Endodermal cell (in vitro differentiated cells): ENCODE results near the gene TGM1. TPM values are rescaled to one million over a fixed set of nuclear protein-coding genes. Genes with fewer than 3 reads are reported as not detected.

ENCODE experiments used
- DNase-seq: peaks from one replicate; pipeline ENCODE4 v3.0.0-alpha.2; 2017
- H3K27ac ChIP-seq: 2 replicates; pipeline ENCODE4 v1.5.1; 2013; ENCODE audit warnings: mild to moderate bottlenecking, low read depth, low read length, moderate library complexity
- H3K27me3 ChIP-seq: 2 replicates; pipeline ENCODE4 v1.6.1; 2013; ENCODE audit warnings: mild to moderate bottlenecking, low read length, moderate library complexity; ENCODE audit not compliant: insufficient read depth, control insufficient read depth, poor library complexity, severe bottlenecking
- H3K36me3 ChIP-seq: 2 replicates; pipeline ENCODE4 v1.7.0; 2013; ENCODE audit warnings: mild to moderate bottlenecking, low read length, moderate library complexity; ENCODE audit not compliant: control insufficient read depth, insufficient read depth
- H3K4me1 ChIP-seq: one replicate; pipeline ENCODE4 v1.7.0; 2013; ENCODE audit warnings: low read length; ENCODE audit not compliant: control insufficient read depth, insufficient read depth
- H3K4me3 ChIP-seq: 2 replicates; pipeline ENCODE4 v1.5.1; 2013; ENCODE audit warnings: mild to moderate bottlenecking, low read length, moderate library complexity
- H3K9ac ChIP-seq: 2 replicates; pipeline ENCODE4 v1.6.1; 2013; ENCODE audit warnings: mild to moderate bottlenecking, low read length, moderate library complexity; ENCODE audit not compliant: poor library complexity, severe bottlenecking; ENCODE audit errors: extremely low read depth
- H3K9me3 ChIP-seq: 2 replicates; pipeline ENCODE4 v1.6.1; 2013; ENCODE audit warnings: mild to moderate bottlenecking, low read length, moderate library complexity; ENCODE audit not compliant: control insufficient read depth
- H3K27ac Mint-ChIP-seq: 2 replicates; pipeline ENCODE4 v1.8.0; 2020; ENCODE audit warnings: mixed read lengths
- H3K27me3 Mint-ChIP-seq: 2 replicates; pipeline ENCODE4 v1.8.0; 2021; ENCODE audit warnings: mild to moderate bottlenecking, mixed read lengths; ENCODE audit not compliant: insufficient read depth
- H3K36me3 Mint-ChIP-seq: 2 replicates; pipeline ENCODE4 v1.8.0; 2020; ENCODE audit warnings: low read depth, mixed read lengths
- H3K4me1 Mint-ChIP-seq: 2 replicates; pipeline ENCODE4 v1.8.0; 2020; ENCODE audit warnings: mixed read lengths
- H3K4me3 Mint-ChIP-seq: 2 replicates; pipeline ENCODE4 v1.8.0; 2020; ENCODE audit warnings: mild to moderate bottlenecking, moderate library complexity, mixed read lengths
- H3K9me3 Mint-ChIP-seq: 2 replicates; pipeline ENCODE4 v1.8.0; 2020; ENCODE audit warnings: mild to moderate bottlenecking, mixed read lengths
- WGBS, 2 experiments: methylation state at CpG; one replicate each; pipeline versions ENCODE4 v1.1.5 to v1.1.7; 2013; ENCODE audit warnings: missing lambda C conversion rate in 2 of 2, mixed read lengths in 1 of 2; ENCODE audit not compliant: insufficient coverage in 1 of 2, insufficient read length in 1 of 2; 5-methylcytosine and 5-hydroxymethylcytosine counted together
- total RNA-seq, 2 donors: library from RNA; stranded (reverse); fragmentation: NEBNext Ultra II Directional in 1 of 2; extraction: Animal tissue kit (Norgen Biotek cat#: 25700) in 1 of 2; gene quantifications; 2 replicates in 1 of 2; 3 replicates in 1 of 2; pipeline ENCODE4 v1.2.1, GENCODE V29; 2021
- TF ChIP-seq, protein P1 (sequence below): fragments of 200-600 bp; sonication (generic); conservative IDR thresholded peaks from 2 replicates; pipeline ENCODE4 v1.5.0; 2021; ENCODE audit warnings: antibody characterized with exemption, mild to moderate bottlenecking

TGM1 gene
- total RNA-seq, 2 donors from 2014 or later: 1.6 to 3.4 TPM

- no peak overlapping the region for H3K9ac ChIP-seq
- H3K36me3 Mint-ChIP-seq: peaks cover 20% of the 10 kb centered on the region
- TF ChIP-seq, protein P1, sequence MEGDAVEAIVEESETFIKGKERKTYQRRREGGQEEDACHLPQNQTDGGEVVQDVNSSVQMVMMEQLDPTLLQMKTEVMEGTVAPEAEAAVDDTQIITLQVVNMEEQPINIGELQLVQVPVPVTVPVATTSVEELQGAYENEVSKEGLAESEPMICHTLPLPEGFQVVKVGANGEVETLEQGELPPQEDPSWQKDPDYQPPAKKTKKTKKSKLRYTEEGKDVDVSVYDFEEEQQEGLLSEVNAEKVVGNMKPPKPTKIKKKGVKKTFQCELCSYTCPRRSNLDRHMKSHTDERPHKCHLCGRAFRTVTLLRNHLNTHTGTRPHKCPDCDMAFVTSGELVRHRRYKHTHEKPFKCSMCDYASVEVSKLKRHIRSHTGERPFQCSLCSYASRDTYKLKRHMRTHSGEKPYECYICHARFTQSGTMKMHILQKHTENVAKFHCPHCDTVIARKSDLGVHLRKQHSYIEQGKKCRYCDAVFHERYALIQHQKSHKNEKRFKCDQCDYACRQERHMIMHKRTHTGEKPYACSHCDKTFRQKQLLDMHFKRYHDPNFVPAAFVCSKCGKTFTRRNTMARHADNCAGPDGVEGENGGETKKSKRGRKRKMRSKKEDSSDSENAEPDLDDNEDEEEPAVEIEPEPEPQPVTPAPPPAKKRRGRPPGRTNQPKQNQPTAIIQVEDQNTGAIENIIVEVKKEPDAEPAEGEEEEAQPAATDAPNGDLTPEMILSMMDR: no peak
- no peak overlapping the region for H3K27ac Mint-ChIP-seq
- H3K4me3 Mint-ChIP-seq: no peak overlapping the region
- no peaks in the 10 kb centered on the region for H3K4me1 ChIP-seq
- no peaks in the 10 kb centered on the region for H3K4me1 Mint-ChIP-seq
- H3K36me3 ChIP-seq: peaks cover 26% of the 10 kb centered on the region
- no peaks in the 10 kb centered on the region for H3K9me3 Mint-ChIP-seq
- H3K27ac ChIP-seq: no peak overlapping the region
- H3K9me3 ChIP-seq: no peaks in the 10 kb centered on the region
- no peak overlapping the region for H3K4me3 ChIP-seq
- no peak for DNase-seq
- no peaks in the 10 kb centered on the region for H3K27me3 ChIP-seq
- H3K27me3 Mint-ChIP-seq: no peaks in the 10 kb centered on the region
- 90 to 95% methylated on average over 8 to 9 of the region's 9 CpGs for WGBS, 2 experiments
Observed at GRCh38 chr14:24290746-24291145, 27.8 kb upstream of the TGM1 start.

DNA sequence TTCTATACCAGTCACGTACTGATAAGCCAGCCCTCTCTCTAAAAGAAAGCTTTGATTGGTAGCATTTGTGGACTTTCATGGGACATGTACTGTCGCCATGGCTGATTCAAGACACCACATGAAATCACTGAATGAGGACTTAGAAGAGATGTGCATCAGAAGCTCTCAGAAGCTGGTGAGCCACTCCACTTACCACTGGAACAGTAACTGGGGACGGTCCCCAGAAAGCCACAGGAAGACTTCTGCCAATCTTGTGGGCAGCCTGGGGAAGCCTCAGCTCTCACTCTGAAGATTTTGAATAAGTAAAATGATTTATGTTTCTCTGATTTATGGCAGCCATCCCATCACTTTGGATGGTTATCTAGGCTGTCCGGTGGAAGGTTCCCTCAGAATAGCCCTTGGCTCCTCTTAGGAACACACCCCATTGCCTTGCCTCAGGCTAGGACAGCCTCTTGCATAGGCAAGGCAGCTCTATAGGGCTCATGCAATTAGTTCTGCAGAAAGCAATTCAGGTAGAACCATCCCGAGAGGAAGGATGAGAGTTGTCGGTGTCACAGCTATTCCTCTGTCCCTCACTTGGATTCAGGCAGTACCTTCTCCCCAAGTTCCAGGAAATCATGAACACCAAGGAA lies 26.8 kb upstream of the TGM1 start:
- H3K27ac Mint-ChIP-seq: no peak overlapping the region
- no peak for DNase-seq
- no peaks in the 10 kb centered on the region for H3K27me3 Mint-ChIP-seq
- H3K4me1 ChIP-seq: no peaks in the 10 kb centered on the region
- peaks cover 21% of the 10 kb centered on the region for H3K36me3 ChIP-seq
- TF ChIP-seq, protein P1: no peak
- H3K27ac ChIP-seq: no peak overlapping the region
- H3K36me3 Mint-ChIP-seq: peaks cover 18% of the 10 kb centered on the region
- no peaks in the 10 kb centered on the region for H3K9me3 ChIP-seq
- no peaks in the 10 kb centered on the region for H3K9me3 Mint-ChIP-seq
- no peak overlapping the region for H3K4me3 Mint-ChIP-seq
- WGBS, 2 experiments: 80 to 100% methylated on average over 2 to 6 of the region's 6 CpGs
- no peak overlapping the region for H3K9ac ChIP-seq
- no peak overlapping the region for H3K4me3 ChIP-seq
- H3K27me3 ChIP-seq: no peaks in the 10 kb centered on the region
- H3K4me1 Mint-ChIP-seq: no peaks in the 10 kb centered on the region

DNA sequence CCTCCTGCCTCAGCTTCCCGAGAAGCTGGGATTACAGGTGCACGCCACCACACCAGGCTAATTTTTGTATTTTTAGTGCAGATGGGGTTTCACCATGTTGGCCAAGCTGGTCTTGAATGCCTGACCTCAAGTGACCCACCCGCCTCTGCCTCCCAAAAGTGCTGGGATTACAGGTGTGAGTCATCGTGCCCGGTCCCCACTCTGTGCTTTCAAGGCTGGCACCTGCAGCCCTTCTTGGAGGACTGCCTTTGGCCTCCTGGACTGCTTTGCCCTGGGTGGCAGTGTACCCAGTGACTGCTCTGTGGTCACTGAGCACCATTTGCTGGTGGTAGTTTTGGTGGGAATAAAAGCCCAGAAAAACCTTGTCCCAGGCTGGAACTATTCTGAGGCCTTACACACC lies 24.0 kb upstream of the TGM1 start:
- no peaks in the 10 kb centered on the region for H3K27me3 ChIP-seq
- H3K36me3 ChIP-seq: peaks cover 11% of the 10 kb centered on the region
- Mint-ChIP-seq H3K9me3 (no peaks in the 10 kb centered on the region), H3K4me1 (no peaks in the 10 kb centered on the region), H3K4me3 (no peak overlapping the region), H3K36me3 (peaks cover 8% of the 10 kb centered on the region), H3K27me3 (no peaks in the 10 kb centered on the region), H3K27ac (no peak overlapping the region)
- H3K9me3 ChIP-seq: no peaks in the 10 kb centered on the region
- H3K27ac ChIP-seq: no peak overlapping the region
- H3K9ac ChIP-seq: no peak overlapping the region
- WGBS, 2 experiments: 95% methylated on average over 5 of the region's 5 CpGs
- H3K4me3 ChIP-seq: no peak overlapping the region
- TF ChIP-seq, protein P1: no peak
- DNase-seq: no peak
- no peaks in the 10 kb centered on the region for H3K4me1 ChIP-seq
